ENCODE data around the gene VPS36.

The VPS36 gene

GRCh38 chr13:52366291-52366690 is 84.1 kb downstream of the VPS36 start:
- no peaks in the 10 kb centered on the region for H3K36me3 ChIP-seq (ENCODE audit: control insufficient read depth, low read length)
- H4K20me1 ChIP-seq (ENCODE audit: control insufficient read depth, insufficient read depth, low read depth, low read length) = no peaks in the 10 kb centered on the region
- H3K27me3 ChIP-seq (ENCODE audit: control insufficient read depth, low read length) = no peaks in the 10 kb centered on the region
- H3K9me2 ChIP-seq (replicated peaks; ENCODE audit: control insufficient read depth, low read length) = no peaks in the 10 kb centered on the region
- H3K4me2 ChIP-seq (ENCODE audit: low read length) = no peak overlapping the region
- H3K27ac ChIP-seq (ENCODE audit: low read depth, low read length) = no peak overlapping the region
- H3K4me3 ChIP-seq (ENCODE audit: low read length) = no peak overlapping the region
- no peaks in the 10 kb centered on the region for H3K4me1 ChIP-seq (ENCODE audit: control insufficient read depth, low read length)
- H3K79me2 ChIP-seq (ENCODE audit: control insufficient read depth, low read length) = no peaks in the 10 kb centered on the region
- H3K9me3 ChIP-seq (ENCODE audit: control insufficient read depth, insufficient read depth, low read length) = no peaks in the 10 kb centered on the region
- TF ChIP-seq EZH2phosphoT487 (IDR thresholded peaks at IDR 0.05; ENCODE audit: borderline replicate concordance, low read length) (no peak), CTCF (IDR thresholded peaks at IDR 0.05; ENCODE audit: low read depth, low read length, poor library complexity, severe bottlenecking) (no peak)
- H3F3A ChIP-seq (ENCODE audit: control insufficient read depth, insufficient read depth) = no peaks in the 10 kb centered on the region
